H1 (cell line): ENCODE measurements around the gene C20orf96. TPM values are rescaled to one million over a fixed set of nuclear protein-coding genes. Genes with fewer than 3 reads are reported as not detected.

Source experiments
- CTCF ChIA-PET: fragments of 300-600 bp; sonication (Branson Sonifier 250); formaldehyde crosslinking; loops from one replicate; lab custom pipeline; 2021; ENCODE audit not compliant: partially characterized antibody; lab: Charles Lee
- POLR2A ChIA-PET: fragments of 300-600 bp; sonication (Branson Sonifier 250); formaldehyde crosslinking; loops from one replicate; lab custom pipeline; 2021; ENCODE audit warnings: inconsistent platforms; ENCODE audit not compliant: partially characterized antibody; lab: Charles Lee
- DNase-seq, 2 experiments: peaks; one replicate each; pipeline versions ENCODE4 v3.0.0 to v3.0.0-alpha.2; 2010 to 2022; ENCODE audit warnings: low spot score in 2 of 2, low read depth in 1 of 2, mixed read lengths in 1 of 2
- FAIRE-seq: peaks from 2 replicates; lab custom pipeline; 2011; peaks lifted over from hg19 to GRCh38; lab: Jason Lieb, UNC
- H2AFZ ChIP-seq: 2 replicates; pipeline ENCODE4 v1.8.1; 2012; ENCODE audit warnings: low read length, inconsistent platforms
- H2AK5ac ChIP-seq: 2 replicates; pipeline ENCODE4 v1.6.1; 2013; ENCODE audit warnings: low read depth, low read length
- H2BK120ac ChIP-seq: replicated peaks from 2 replicates; pipeline ENCODE3; 2013; ENCODE audit warnings: low read depth, low read length, inconsistent platforms
- H2BK12ac ChIP-seq: 2 replicates; pipeline ENCODE4 v1.6.1; 2013; ENCODE audit warnings: low read depth, low read length
- H2BK15ac ChIP-seq: 2 replicates; pipeline ENCODE4 v1.6.1; 2013; ENCODE audit warnings: low read length
- H2BK20ac ChIP-seq: 2 replicates; pipeline ENCODE4 v1.6.1; 2013; ENCODE audit warnings: low read length
- H2BK5ac ChIP-seq: 2 replicates; pipeline ENCODE4 v1.6.1; 2013; ENCODE audit warnings: low read depth, low read length
- H3K14ac ChIP-seq: 2 replicates; pipeline ENCODE4 v1.6.1; 2013; ENCODE audit warnings: inconsistent platforms; ENCODE audit not compliant: insufficient read length
- H3K18ac ChIP-seq: 2 replicates; pipeline ENCODE4 v1.6.1; 2013; ENCODE audit warnings: low read length; ENCODE audit errors: extremely low read depth
- H3K23ac ChIP-seq: 2 replicates; pipeline ENCODE4 v1.6.1; 2013; ENCODE audit warnings: inconsistent platforms; ENCODE audit not compliant: insufficient read length
- H3K23me2 ChIP-seq: 2 replicates; pipeline ENCODE4 v1.6.1; 2013; ENCODE audit warnings: low read depth, low read length
- H3K27ac ChIP-seq: 2 replicates; pipeline ENCODE4 v1.6.1; 2011; ENCODE audit warnings: low read depth, low read length, inconsistent platforms
- H3K27me3 ChIP-seq, 4 experiments: replicated peaks in 1 of 4; 1 replicate in 1 of 4; 2 replicates in 3 of 4; pipeline versions ENCODE4 v1.6.1 to v1.8.1; 2011 to 2013; ENCODE audit warnings: low read length in 3 of 4, mild to moderate bottlenecking in 3 of 4, inconsistent platforms in 2 of 4, mixed read lengths in 2 of 4, moderate library complexity in 1 of 4; ENCODE audit not compliant: control insufficient read depth in 3 of 4, insufficient read depth in 3 of 4; ENCODE audit errors: extremely low read depth in 1 of 4
- H3K36me3 ChIP-seq, 4 experiments: 2 replicates each; pipeline versions ENCODE4 v1.6.1 to v1.8.1; 2011 to 2013; ENCODE audit warnings: mild to moderate bottlenecking in 4 of 4, low read length in 3 of 4, moderate library complexity in 2 of 4, control low read depth in 1 of 4, inconsistent platforms in 1 of 4; ENCODE audit not compliant: insufficient read depth in 4 of 4, control insufficient read depth in 2 of 4
- H3K4ac ChIP-seq: replicated peaks from 2 replicates; pipeline ENCODE3; 2013; ENCODE audit warnings: low read length, low read depth, mixed read lengths, inconsistent platforms; ENCODE audit not compliant: insufficient read length
- H3K4me1 ChIP-seq, 4 experiments: replicated peaks in 1 of 4; 1 replicate in 1 of 4; 2 replicates in 3 of 4; pipeline versions ENCODE4 v1.6.1 to v1.8.1; 2011 to 2013; ENCODE audit warnings: low read length in 3 of 4, inconsistent platforms in 2 of 4, mixed read lengths in 1 of 4; ENCODE audit not compliant: insufficient read depth in 4 of 4, control insufficient read depth in 3 of 4
- H3K4me2 ChIP-seq, 2 experiments: 2 replicates each; pipeline versions ENCODE4 v1.6.1 to v1.8.1; 2011 to 2013; ENCODE audit warnings: low read depth in 2 of 2, low read length in 2 of 2, control low read depth in 1 of 2, inconsistent platforms in 1 of 2, mild to moderate bottlenecking in 1 of 2; ENCODE audit not compliant: insufficient read depth in 1 of 2
- H3K4me3 ChIP-seq, 4 experiments: fragments of 200-600, 300-600 bp in 1 of 4; sonication (generic), shearing (Covaris generic), sonication (Bioruptor Twin) in 1 of 4; 2 replicates each; pipeline versions ENCODE4 v1.5.1 to v1.8.1; 2011 to 2016; ENCODE audit warnings: low read length in 4 of 4, low read depth in 3 of 4, control low read depth in 2 of 4, inconsistent platforms in 2 of 4, mild to moderate bottlenecking in 2 of 4, mixed read lengths in 1 of 4, moderate library complexity in 1 of 4; ENCODE audit not compliant: insufficient read depth in 2 of 4; ENCODE audit errors: extremely low read depth in 1 of 4
- H3K56ac ChIP-seq: replicated peaks from 2 replicates; pipeline ENCODE3; 2013; ENCODE audit warnings: low read depth, mild to moderate bottlenecking, mixed read lengths, low read length, inconsistent platforms; ENCODE audit not compliant: insufficient read length
- H3K79me1 ChIP-seq: 2 replicates; pipeline ENCODE4 v1.6.1; 2013; ENCODE audit warnings: low read depth, low read length, control low read depth
- H3K79me2 ChIP-seq, 2 experiments: 2 replicates each; pipeline versions ENCODE4 v1.6.1 to v1.8.1; 2012 to 2013; ENCODE audit warnings: low read length in 2 of 2, mild to moderate bottlenecking in 2 of 2, inconsistent platforms in 1 of 2; ENCODE audit not compliant: insufficient read depth in 2 of 2, control insufficient read depth in 1 of 2
- H3K9ac ChIP-seq, 4 experiments: replicated peaks in 1 of 4; 1 replicate in 1 of 4; 2 replicates in 3 of 4; pipeline versions ENCODE4 v1.6.1 to v1.8.1; 2011 to 2013; ENCODE audit warnings: low read depth in 3 of 4, low read length in 3 of 4, control low read depth in 2 of 4, mild to moderate bottlenecking in 2 of 4, moderate library complexity in 2 of 4, inconsistent platforms in 1 of 4; ENCODE audit errors: extremely low read depth in 1 of 4
- H3K9me3 ChIP-seq, 2 experiments: 2 replicates each; pipeline versions ENCODE4 v1.6.1 to v1.8.1; 2012 to 2013; ENCODE audit warnings: mild to moderate bottlenecking in 2 of 2, moderate library complexity in 2 of 2, control low read depth in 1 of 2, inconsistent platforms in 1 of 2, low read depth in 1 of 2, low read length in 1 of 2, mixed read lengths in 1 of 2; ENCODE audit not compliant: insufficient read depth in 2 of 2
- H4K20me1 ChIP-seq, 2 experiments: replicated peaks in 1 of 2; 2 replicates each; pipeline versions ENCODE3 to v1.8.1; 2011 to 2013; ENCODE audit warnings: inconsistent platforms in 2 of 2, low read length in 2 of 2, mild to moderate bottlenecking in 1 of 2; ENCODE audit not compliant: insufficient read depth in 2 of 2, control insufficient read depth in 1 of 2
- H4K5ac ChIP-seq: 2 replicates; pipeline ENCODE4 v1.6.1; 2013; ENCODE audit warnings: low read length, low read depth, mixed read lengths, inconsistent platforms; ENCODE audit not compliant: insufficient read length
- H4K8ac ChIP-seq: 2 replicates; pipeline ENCODE4 v1.8.0; 2013; ENCODE audit warnings: mild to moderate bottlenecking, moderate library complexity, low read length, inconsistent platforms; ENCODE audit not compliant: insufficient read depth; ENCODE audit errors: extremely low read depth
- H4K91ac ChIP-seq: replicated peaks from 2 replicates; pipeline ENCODE3; 2013; ENCODE audit warnings: low read length, mixed read lengths, inconsistent platforms; ENCODE audit not compliant: insufficient read length
- ASH2L ChIP-seq: fragments of 200-600, 300-600 bp; sonication (generic); IDR thresholded peaks from one replicate; pipeline ENCODE4 v1.7.1; 2017; ENCODE audit warnings: low read length
- BCL11A ChIP-seq, 2 experiments: IDR thresholded peaks; one replicate each; pipeline ENCODE4 v1.6.1; 2011; ENCODE audit warnings: low read depth in 2 of 2, low read length in 2 of 2, mild to moderate bottlenecking in 2 of 2
- BRCA1 ChIP-seq: IDR thresholded peaks from 2 replicates; pipeline ENCODE4 v1.6.1; 2012; ENCODE audit warnings: low read depth, low read length, improper control_type of control experiment
- NRF1 ChIP-seq: IDR thresholded peaks from 2 replicates; pipeline ENCODE4 v1.6.1; 2011; ENCODE audit warnings: mild to moderate bottlenecking, low read depth, low read length, improper control_type of control experiment
- POLR2AphosphoS5 ChIP-seq: IDR thresholded peaks from 2 replicates; pipeline ENCODE4 v1.6.1; 2011; ENCODE audit warnings: low read depth, low read length
- RXRA ChIP-seq: IDR thresholded peaks from 2 replicates; pipeline ENCODE4 v1.6.1; 2011; ENCODE audit warnings: low read depth, mild to moderate bottlenecking, low read length, moderate library complexity; ENCODE audit not compliant: insufficient read depth
- SP4 ChIP-seq: IDR thresholded peaks from 2 replicates; pipeline ENCODE4 v1.6.1; 2012; ENCODE audit warnings: low read length, inconsistent platforms
- TEAD4 ChIP-seq: IDR thresholded peaks from 2 replicates; pipeline ENCODE4 v1.6.1; 2012; ENCODE audit warnings: low read depth, low read length, inconsistent platforms, mixed read lengths
- YY1 ChIP-seq: IDR thresholded peaks from 2 replicates; pipeline ENCODE4 v1.6.1; 2011; ENCODE audit warnings: low read depth, mild to moderate bottlenecking, low read length
- ZNF274 ChIP-seq: IDR thresholded peaks from 2 replicates; pipeline ENCODE4 v1.7.0; 2012; ENCODE audit warnings: low read length, borderline replicate concordance; ENCODE audit errors: extremely low read depth
- WGBS, 2 experiments: shearing (Covaris generic) in 1 of 2; methylation state at CpG; one replicate each; pipeline versions ENCODE4 v1.1.6 to v1.1.7; 2013 to 2015; ENCODE audit warnings: low lambda C conversion rate in 2 of 2, mixed read lengths in 2 of 2, inconsistent platforms in 1 of 2, low coverage in 1 of 2, missing lambda C conversion rate in 1 of 2; ENCODE audit not compliant: insufficient replicate concordance in 2 of 2, insufficient coverage in 1 of 2, insufficient read length in 1 of 2; ENCODE audit errors: extremely low coverage in 1 of 2, missing lambda C conversion rate in 1 of 2; 5-methylcytosine and 5-hydroxymethylcytosine counted together
- polyA plus RNA-seq, 7 experiments: library from polyadenylated mRNA; depleted of rRNA in 3 of 7; stranded (reverse) in 5 of 7; unstranded in 2 of 7; fragments of >200 nt in 5 of 7; fragments of 200-250 nt in 2 of 7; gene quantifications; 1 replicate in 5 of 7; 2 replicates in 1 of 7; 4 replicates in 1 of 7; pipeline versions ENCODE4 v1.2.1 to v1.2.3, GENCODE V29; 2011 to 2013; ENCODE audit warnings: missing spikeins in 2 of 7, mixed read lengths in 2 of 7
- total RNA-seq: library from RNA; stranded (reverse); fragmentation: NEBNext Ultra II Directional; extraction: Animal tissue kit (Norgen Biotek cat#: 25700); gene quantifications from 2 replicates; pipeline ENCODE4 v1.2.1, GENCODE V29; 2021

Gene C20orf96
- total and polyA plus RNA-seq, 2 of the 8 experiments (the other 6 are each of a cell fraction or from before 2014, with no cell fraction given): 19.2 to 21.0 TPM

GRCh38 chr20:298776-299391 is 8.3 kb upstream of the C20orf96 start:
- Histone ChIP-seq H3K79me1 (peaks cover 3% of the 10 kb centered on the region; the same call in 1 of the 2 replicates), H2BK20ac (no peak overlapping the region), H2AK5ac (no peak overlapping the region), H3K18ac (peak overlapping the region; percentile 19; the same call in 1 of the 2 replicates), H2AFZ (no peak overlapping the region), H3K4me1 (peaks cover 14 to 30% (median 18%) of the 10 kb centered on the region in 4 experiments), H3K36me3 (no peaks in the 10 kb centered on the region), H3K27ac (no peak overlapping the region), H4K20me1 (peaks cover 6 to 11% of the 10 kb centered on the region in 2 experiments), H3K4me3 (peak overlapping the region; percentile 69 to 99 (median 96)), H2BK120ac (no peak overlapping the region), H3K4me2 (peak overlapping the region; percentile 81 to 94), H3K14ac (no peak overlapping the region), H3K9ac (peak overlapping the region in 3 of 4 experiments; percentile 78 to 94 (median 89); a peak in 6 of 7 replicates), H2BK5ac (peak overlapping the region; percentile 53), H3K79me2 (peaks cover 11 to 35% of the 10 kb centered on the region in 2 experiments; a peak in 3 of 4 replicates), H2BK12ac (no peak overlapping the region), H3K23me2 (peaks cover 17% of the 10 kb centered on the region), H2BK15ac (no peak overlapping the region; the same call in 1 of the 2 replicates), H3K4ac (no peak overlapping the region), H3K27me3 (peaks cover 0 to 7% (median 2%) of the 10 kb centered on the region in 4 experiments; a peak in 3 of 7 replicates), H4K91ac (peak overlapping the region; percentile 50), H3K56ac (no peak overlapping the region), H4K5ac (no peak overlapping the region), H4K8ac (no peak overlapping the region; the same call in 1 of the 2 replicates), H3K23ac (no peak overlapping the region), H3K9me3 (no peaks in the 10 kb centered on the region; a peak in 1 of 4 replicates)
- TF ChIP-seq TEAD4: no peak
- no peak for TF ChIP-seq YY1
- no peak for TF ChIP-seq NRF1
- TF ChIP-seq SP4: no peak
- no peak for TF ChIP-seq BRCA1
- TF ChIP-seq POLR2AphosphoS5: no peak
- TF ChIP-seq ZNF274: no peak
- no peak for TF ChIP-seq RXRA
- no peak for TF ChIP-seq ASH2L
- no peak for TF ChIP-seq BCL11A (IDR thresholded peaks at IDR 0.05; ENCODE audit: low read depth in 2 of 2, low read length in 2 of 2)
- WGBS, 2 experiments: 6% methylated on average over 13 of the region's 15 CpGs; no CpG with 5 or more reads in 1 of the 2 experiments
- DNase-seq (no peak), FAIRE-seq (no peak)
- ChIA-PET POLR2A (interaction anchor here (1.1 to 9.4 kb wide), 8 partner anchors 11 to 48 kb away, joined by 3 to 85 read pairs (median 6); partner anchors contain the start of gene NRSN2), CTCF (interaction anchor here (0.9 to 7.8 kb wide), 7 partner anchors 11 to 32 kb away, joined by 3 to 36 read pairs (median 22); partner anchors contain the start of gene SOX12)
